COLO668 (cell line): ENCODE data around the gene ATPAF2.
"Not testable (repeated sequence)": the region's sequence is repeated elsewhere in the genome, so short reads cannot be mapped to it uniquely, and the experiment has no call there.

ENCODE experiments used
- DNase-seq: peaks from one replicate; lab custom pipeline; 2025; ENCODE audit not compliant: unreplicated experiment; lab: John Stamatoyannopoulos, UW

ATPAF2 gene

DNA sequence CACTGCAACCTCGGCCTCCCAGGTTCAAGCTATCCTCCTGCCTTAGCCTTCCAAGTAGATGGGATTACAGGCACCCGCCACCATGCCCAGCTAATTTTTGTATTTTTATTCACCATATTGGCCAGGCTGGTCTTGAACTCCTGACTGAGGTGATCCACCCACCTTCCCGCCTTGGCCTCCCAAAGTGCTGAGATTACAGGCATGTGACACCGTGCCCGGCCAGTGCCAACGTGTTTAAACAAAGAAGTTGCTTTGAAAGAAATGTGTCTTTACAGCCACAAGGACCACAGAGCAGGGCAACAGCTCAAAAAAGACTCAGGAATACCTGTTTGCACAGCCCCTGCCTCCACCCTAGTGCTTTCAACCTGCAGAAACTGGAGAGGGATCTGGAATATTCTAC, 25.0 kb downstream of the ATPAF2 start:
- DNase-seq, result no peak

DNA sequence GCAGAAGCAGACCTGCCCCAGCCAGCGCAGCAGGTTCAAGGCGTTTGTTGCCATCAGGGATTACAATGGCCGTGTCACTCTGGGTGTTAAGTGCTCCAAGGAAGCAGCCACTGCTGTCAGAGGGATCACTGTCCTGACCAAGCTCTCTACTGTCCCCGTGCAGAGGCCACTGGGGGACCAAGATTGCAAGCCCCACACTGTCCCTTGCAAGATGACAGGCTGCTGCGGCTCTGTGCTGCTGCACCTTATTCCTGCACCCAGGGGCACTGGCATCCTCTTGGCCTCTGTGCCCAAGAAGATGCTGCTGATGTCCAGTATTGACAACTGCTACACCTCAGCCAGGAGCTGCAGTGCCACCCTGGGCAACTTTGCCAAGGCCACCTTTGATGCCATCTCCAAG, 27.7 kb downstream of the ATPAF2 start:
- no peak for DNase-seq

DNA sequence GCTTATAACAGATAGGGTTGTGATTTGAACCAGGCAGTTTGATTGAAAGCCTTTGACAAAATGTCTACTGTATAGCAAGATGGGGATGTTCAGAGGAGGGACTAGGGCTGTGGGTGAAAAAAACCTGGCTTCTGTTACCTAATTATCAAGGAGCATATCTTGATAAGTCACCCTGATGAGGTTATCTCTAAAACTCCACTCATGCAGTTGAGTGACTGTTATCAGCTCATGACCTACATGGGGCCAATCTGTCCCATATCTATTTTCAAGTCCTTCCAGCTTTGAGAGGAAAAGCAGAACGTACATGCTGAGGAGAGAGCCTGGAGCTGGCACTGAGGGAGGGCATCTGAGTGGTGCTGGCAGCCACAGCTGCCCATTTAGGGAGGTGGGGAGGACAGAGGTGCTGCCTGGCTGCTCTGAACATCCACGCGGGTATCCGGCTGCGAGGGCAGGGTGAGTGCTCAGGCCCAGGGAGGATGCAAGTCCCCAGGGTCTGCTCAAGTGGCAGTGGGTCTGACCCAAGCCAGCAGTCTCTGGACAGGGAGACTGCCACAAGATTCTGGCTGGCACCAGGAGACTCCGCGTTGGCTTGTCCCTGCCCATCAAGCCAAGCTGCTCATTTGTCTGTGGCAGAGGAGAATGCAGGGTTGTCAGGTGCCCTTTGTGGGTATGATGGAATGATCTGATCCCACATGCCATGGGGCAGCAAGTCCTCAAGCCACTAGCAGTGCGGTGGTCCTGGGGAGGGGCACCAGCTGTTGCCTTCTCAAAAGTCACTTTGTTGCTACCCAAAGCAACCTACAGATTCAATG, 29.2 kb downstream of the ATPAF2 start:
- DNase-seq, result no peak

DNA sequence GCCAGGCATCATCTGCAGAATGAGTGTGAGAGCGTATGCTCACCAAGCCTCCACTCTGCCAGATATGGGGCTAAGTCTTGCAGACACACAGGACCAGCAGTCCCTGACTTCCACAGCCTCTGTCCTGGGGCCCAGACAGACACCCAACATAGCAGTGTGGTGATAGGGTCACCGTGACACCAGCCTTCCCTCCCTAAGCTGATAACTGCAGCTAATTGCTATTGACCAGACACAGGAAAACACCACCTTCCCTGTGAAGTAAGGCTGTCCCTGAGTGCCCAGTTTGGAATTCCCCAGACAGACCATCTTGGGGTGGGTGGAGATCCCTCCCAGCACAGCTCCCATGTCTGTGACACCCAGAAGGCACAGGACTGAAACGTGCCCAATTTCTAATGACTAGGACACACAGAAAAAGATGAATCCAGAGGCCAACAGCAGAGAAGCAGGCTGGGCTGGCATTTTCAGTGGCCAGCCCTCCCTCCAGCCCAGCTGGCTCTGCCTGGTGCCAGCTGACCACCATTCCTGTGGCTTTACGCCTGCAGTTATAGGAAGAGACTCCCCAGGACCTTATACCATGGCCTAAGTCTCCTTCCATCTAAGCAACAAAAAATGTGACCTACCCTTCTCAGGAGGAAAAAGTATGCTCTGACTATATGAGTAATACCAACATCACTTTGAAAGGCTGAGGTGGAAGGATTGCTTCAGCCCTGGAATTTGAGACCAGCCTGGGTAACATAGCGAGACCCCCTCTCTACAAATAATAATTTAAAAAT, 30.3 kb downstream of the ATPAF2 start:
- DNase-seq, result no peak

DNA sequence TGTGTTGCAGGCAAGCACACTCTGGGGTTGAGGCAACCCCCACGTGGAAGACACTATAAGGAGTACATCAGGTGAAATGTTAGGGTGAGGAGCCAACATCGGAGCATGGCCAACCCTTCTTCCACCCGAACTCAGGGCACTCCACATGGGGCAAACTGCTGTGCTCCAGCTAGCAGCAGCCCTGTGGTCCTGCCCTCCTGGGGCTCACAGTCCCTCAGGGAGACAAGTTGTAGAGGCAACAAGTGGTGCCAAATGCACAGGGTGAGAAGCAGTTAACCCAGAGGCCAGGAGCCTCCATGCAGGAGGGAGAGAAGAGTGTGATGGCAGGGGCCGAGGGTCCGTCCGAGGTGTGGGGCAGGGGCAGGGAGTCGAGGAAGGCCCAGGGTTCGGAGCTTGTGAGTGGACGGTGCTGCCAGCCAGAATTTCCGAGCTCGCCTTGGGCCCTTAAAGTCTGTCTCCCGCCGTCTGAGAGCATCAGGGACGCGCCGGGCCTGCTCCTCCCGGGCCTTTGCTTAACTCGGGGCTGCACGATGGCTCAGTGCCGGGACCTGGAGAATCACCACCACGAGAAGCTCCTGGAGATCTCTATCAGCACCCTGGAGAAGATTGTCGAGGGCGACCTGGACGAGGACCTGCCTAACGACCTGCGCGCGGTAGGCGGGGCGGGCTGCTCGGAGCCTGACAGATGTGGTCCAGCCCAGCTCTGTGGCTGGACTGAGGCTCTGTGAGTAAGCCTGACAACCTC, 32.3 kb downstream of the ATPAF2 start:
- no peak for DNase-seq

DNA sequence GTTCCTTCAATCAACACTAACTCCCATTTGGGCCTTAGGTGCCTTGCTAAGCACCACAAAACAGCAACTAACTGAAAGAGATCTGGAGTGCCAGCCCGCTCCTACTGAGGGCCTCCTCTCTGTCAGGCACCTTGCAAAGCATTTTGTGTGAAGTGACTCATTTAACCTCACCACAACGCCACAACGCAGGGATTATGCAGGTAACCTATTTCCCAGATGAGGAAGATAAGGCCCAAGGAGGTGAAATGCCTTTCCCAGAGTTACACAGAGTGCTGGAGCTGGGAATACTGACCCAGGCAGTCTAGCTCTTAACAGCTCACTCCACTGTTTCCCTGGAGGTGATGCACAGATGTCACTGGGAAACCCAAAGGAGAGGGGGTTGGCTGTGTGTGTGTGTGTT, 33.5 kb downstream of the ATPAF2 start:
- no peak for DNase-seq

DNA sequence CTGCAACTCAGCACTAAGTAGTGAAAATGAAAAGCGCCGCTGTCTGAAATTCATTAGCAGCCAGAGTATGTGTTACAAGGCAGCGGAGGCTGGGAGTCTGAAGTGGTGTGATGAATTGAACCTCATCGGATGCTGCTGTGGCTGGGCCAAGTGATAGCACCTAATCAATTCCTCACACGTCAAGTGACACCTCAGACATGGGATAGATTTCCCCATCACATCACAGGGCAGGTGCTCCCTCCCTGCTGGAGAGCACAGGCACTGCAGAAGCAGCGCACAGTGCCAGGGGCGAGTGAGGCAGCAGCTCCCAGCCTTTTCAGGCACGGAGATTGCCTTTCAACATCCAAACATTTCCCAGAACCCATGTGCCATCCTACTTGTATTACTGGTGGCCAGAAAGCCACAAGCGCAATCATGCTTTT, 34.1 kb downstream of the ATPAF2 start:
- peak; percentile 2 for DNase-seq

DNA sequence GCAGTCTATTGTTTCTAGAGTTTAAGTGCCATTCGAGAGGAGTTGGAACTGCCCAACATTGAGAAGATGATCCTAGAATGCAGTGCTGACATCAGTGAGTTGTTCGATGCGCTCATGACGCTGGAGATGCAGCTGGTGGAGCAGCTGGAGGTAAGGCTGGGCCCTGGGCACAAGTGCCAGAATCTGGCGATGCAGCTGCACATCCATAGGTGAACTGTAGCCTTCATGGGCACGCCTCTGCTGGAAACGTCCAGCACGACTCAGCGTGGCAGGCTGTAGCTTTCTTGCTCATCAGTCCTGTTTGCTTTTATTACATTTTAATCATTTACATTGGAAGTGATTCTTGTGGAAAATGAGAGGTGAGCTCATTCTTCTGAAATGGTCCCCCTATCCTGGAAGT, 34.6 kb downstream of the ATPAF2 start:
- peak; percentile 14 for DNase-seq

DNA sequence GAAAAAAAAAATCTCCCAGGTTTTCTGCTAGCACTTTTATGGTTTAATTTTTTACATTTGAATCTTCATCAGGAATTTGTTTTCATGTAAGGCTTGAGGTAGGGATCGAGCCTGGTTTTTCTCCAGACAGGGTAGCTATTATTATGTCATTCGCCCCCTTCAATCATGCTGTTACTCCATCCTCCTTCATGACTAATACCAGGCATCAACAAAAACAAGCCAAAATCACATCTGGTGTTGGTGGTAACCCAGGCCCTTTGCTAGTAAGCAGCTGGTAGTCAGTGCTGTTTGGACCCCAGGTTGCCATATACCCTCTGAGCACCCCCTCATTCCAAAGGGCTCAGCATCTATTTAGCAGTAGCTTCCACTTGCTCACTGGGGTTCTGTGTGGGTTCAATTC, 36.8 kb downstream of the ATPAF2 start:
- DNase-seq, result no peak

DNA sequence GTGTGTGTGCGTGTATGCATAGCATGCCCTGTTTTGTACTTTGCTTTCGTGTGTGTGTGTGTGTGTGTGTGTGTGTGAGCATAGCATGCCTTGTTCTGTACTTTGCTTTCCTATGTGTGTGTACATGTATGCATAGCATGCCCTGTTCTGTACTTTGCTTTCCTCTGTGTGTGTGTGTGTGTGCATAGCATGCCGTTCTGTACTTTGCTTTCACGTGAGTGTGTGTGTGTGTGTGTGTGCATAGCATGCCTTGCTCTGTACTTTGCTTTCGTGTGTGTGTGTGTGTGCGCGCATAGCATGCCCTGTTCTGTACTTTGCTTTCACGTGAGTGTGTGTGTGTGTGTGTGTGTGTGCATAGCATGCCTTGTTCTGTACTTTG, 38.9 kb downstream of the ATPAF2 start:
- no peak for DNase-seq

DNA sequence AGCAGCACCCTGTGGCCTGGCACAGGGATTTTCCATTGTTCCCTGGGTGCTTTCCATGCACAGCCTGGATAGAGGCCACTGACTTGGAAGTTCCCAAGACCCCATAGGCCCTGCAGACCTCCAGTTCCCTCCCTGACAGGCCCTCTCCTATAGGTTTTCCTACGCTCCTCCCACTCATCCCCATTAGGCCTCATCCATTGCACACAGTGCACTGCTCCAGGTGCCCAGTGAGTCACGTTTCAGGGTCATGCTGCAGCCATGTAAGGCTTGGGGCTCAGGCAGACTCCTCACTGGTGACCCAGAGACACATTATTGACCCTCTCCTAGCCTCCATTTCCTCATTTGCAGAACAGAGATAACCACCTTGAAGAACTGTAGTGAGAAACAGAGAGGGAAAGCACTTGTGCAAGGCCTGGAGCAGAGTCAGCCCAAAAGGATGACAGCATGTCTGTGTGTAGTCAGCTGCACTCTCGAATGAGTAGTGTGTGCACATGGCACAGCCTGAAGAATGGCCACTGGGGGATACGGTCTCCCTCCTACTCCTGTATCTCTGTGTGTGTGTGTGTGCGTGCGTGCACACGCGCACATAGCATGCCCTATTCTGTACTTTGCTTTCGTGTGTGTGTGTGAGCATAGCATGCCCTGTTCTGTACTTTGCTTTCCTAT, 39.5 kb downstream of the ATPAF2 start:
- no peak for DNase-seq

DNA sequence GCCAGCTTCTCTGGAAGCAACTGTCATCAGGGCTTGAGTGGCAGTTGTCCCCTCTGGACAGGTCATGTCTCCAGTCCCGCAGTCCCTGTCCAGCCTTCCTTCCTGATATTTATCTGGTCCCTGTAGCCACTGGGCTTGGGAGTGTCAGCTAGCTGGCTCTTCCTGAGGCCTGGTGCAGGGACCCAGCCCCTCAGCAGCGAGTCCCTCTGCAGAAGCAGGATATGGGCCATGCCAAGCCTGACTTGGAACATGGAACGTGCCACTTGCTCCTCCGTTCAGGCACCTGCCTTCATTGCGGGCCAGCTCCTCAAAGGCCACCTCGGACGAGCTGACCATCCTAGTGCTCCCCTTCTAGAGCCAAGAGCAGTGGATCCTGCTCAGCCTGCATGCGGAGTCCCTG, 40.0 kb downstream of the ATPAF2 start:
- DNase-seq, result no peak

DNA sequence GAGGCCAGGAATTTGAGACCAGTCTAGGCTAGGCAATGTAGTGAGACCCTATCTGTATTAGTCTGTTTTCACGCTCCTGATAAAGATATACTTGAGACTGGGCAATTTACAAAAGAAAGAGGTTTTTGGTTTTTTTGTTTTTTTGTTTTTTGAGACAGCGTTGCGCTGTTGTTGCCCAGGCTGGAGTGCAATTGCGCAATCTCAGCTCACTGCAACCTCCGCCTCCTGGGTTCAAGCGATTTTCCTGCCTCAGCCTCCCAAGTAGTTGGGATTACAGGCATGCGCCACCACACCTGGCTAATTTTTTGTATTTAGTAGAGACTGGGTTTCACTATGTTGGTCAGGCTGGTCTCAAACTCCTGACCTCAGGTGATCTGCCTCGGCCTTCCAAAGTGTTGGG, 43.1 kb downstream of the ATPAF2 start:
- DNase-seq, result not testable (repeated sequence)

DNA sequence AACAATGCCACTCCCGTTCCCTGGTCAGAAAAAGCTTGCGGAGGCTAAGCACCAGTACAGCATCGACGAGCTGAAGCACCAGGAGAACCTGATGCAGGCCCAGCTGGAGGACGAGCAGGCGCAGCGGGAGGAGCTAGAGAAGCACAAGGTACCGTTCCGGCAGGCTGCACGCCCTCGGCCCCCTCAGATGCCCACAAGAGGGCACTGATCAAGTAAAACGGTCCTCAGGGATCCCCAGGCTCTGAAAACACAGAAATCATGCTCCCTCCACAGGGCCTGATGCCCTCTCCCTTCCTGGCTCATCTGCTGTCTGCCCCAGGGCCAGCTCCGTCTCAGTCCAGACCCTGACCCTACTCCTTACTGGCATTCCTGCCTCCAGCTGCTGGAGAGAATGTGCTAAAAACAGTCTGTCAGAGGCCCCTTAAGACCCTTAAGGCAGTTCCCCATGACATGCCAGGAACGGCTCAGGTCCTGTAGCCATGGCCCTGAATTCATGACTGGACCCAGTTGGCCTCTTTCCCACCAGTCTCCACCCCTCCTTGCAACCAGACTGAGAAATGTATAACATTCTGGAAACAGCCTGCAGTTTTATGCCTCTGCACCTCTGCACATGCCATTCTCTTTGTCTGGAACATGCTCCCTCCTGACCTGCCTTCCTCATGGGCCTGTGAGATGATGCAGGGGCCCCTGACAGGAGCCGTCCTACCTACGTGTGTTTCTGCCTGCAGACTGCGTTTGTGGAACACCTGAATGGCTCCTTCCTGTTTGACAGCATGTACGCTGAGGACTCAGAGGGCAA, 44.5 kb downstream of the ATPAF2 start:
- peak; percentile 26 for DNase-seq

DNA sequence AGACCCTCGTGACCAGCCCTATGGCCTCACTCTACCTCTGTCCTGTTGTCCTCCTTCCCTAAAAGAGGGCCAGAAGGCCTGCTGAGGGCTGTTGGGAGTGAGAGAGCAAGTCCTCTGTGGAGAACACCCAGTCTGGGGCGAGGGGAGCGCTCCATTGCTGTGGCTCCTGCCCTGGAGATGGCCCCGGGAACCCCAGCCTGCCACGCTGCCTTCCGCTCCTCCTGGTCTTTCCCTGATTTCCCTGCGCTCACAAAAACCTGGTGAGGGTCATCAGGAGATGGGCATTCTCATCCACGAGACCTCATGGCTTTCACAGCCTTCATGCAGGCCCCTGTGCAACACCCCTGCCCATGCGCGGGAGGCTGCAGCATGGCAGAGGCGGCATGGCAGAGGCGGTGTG, 45.1 kb downstream of the ATPAF2 start:
- no peak for DNase-seq

DNA sequence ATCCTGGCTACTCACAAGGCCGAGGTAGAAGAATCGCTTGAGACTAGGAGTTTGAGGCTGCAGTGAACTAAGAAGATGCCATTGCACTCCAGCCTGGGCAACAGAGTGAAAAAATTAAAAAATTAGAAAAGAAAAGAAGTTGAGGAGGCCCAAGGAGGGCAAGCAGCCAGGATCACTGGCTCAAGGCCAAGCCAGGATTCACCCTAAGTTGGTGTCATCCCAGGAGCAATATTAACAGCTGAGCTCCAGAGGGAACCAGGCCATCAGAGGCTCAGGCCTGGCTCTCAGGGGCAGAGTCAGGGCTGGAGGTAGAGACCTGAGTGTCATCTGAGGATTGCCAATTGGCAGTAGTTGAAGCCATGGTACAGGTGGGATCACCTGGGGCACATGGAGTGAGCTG, 45.6 kb downstream of the ATPAF2 start:
- DNase-seq, result no peak

DNA sequence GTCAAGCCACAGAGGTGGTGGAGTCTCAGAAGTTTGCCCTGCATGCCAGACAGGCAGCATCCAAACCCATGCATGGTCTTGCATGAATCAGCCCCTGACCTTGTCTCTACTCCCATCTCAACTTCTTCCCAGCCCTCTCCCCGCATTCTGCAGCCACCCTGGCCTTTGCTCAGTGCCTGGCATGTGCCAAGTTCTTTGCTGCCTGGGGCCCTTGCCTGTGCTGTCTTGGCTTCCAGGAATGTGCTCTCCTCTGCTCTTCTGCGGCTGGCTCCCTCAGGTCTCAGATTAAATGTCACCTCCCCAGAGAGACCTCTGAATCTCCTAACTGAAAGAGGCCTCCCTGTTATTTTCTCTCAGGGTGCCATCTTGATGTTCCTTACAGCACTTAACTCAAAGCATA, 48.7 kb downstream of the ATPAF2 start:
- no peak for DNase-seq

DNA sequence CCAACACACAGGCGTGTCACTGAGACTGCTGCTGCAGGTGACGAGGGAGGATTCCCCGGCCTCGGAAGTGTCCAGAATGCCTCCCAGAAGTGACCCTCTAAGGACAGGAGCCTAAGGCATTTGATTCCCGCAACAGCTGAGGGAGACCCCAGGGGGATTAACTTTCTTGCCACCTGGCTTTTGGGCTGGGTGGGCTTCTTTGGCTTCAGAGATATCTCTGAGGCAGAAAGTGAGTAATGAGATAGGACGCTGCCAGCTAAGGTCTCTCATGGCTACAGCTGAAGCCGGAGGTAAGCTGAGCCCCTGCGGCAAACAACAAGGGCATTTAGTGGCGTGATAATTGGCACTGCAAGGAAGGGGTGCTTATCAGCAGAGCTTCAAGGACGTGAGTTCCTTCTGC, 49.4 kb downstream of the ATPAF2 start:
- DNase-seq, result no peak

DNA sequence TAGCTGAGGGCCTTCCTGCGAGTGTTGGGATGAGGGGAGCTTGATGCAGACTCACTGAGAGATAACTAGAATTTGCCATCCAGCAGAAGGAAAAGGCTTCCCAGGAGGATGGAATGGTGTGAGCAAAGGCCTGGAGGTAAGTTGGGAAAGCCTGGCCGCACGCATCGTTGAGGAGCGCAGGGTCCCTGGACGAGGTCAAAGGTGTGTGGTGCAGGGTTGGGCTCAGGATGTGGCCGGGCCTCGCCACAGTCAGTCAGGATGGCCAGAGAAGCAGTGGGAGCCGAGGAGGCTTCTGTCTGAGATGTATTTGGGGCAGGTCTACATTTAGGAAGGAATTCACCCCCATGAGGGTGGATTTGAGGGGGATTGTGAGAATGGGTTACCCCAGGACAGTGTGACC, 49.9 kb downstream of the ATPAF2 start:
- no peak for DNase-seq

DNA sequence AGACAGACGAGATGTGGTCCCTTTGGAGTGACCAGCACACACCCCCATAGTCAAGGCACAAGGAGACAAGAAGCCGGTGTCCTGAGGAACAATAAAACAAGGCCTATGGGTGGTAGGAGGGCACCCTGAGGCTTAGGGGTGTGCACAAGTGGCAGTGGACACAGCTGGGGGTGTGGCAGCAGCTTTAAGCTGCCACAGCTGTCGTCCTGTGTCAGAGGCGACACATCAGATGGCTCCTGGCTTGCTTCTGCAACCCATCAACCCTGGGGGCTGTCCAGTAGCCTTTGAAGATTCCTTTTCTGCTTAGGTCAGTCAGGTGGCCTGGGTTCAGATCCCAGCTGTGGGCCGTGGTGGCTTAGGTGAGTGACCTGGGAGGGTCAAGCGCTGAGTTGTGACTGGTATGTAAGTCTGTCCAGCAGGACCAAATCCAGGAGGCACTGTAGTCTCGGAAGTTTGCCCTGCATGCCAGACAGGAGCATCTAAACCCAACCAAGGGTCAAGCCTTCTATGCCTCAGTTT, 50.5 kb downstream of the ATPAF2 start:
- DNase-seq, result no peak
